ENCODE results near the gene POU2F2.

- TF ChIP-seq ESRRG (CRISPR knock-in tag; IDR thresholded peaks at IDR 0.05) = no peak
- TF ChIP-seq ARNTL (CRISPR knock-in tag; IDR thresholded peaks at IDR 0.05; ENCODE audit: borderline replicate concordance, low read depth) = no peak
Observed at GRCh38 chr19:42068756-42069571, 63.3 kb downstream of the POU2F2 start.
